ENCODE data around the gene DRG1.

GRCh38 chr22:31445642-31446041 lies 46.2 kb downstream of the DRG1 start:
- TF ChIP-seq CTCF (IDR thresholded peaks at IDR 0.05) (no peak), POLR2A (IDR thresholded peaks at IDR 0.05) (no peak)

All from Peyer's patch (tissue), 4 donors.